ENCODE results near the gene FRMD4A.
"Not testable (repeated sequence)": the region's sequence is repeated elsewhere in the genome, so short reads cannot be mapped to it uniquely, and the experiment has no call there.

The FRMD4A gene

GRCh38 chr10:14208231-14208630 lies 122.5 kb downstream of the FRMD4A start:
- H3K36me3 Mint-ChIP-seq = no peaks in the 10 kb centered on the region
- peaks cover 16% of the 10 kb centered on the region for H3K27me3 Mint-ChIP-seq
- no peaks in the 10 kb centered on the region for H3K9me3 Mint-ChIP-seq
- H3K4me1 Mint-ChIP-seq = no peaks in the 10 kb centered on the region
- ATAC-seq = no peak
- H3K4me3 Mint-ChIP-seq = no peak overlapping the region
- no peak overlapping the region for H3K27ac Mint-ChIP-seq

DNA sequence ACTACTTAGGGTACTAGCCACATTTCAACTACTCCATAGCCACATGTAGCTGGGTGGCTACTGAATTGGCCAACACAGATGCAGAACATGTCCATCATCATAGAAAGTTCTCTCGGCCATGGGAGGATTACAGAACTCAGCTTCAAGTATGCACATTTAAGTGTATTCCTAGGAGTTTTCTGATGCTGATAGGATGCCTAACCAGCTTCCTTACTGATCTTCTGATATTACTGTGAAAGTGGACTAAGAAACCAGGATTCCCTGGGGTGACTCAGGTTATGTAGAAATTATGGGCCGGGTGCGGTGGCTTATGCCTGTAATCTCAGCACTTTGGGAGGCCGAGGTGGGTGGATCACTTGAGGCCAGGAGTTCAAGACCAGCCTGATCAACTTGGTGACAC lies 125.5 kb downstream of the FRMD4A start:
- Mint-ChIP-seq H3K27me3 (peaks cover 32% of the 10 kb centered on the region), H3K27ac (no peak overlapping the region), H3K9me3 (no peaks in the 10 kb centered on the region), H3K36me3 (no peaks in the 10 kb centered on the region), H3K4me1 (no peaks in the 10 kb centered on the region), H3K4me3 (no peak overlapping the region)
- no peak for ATAC-seq

DNA sequence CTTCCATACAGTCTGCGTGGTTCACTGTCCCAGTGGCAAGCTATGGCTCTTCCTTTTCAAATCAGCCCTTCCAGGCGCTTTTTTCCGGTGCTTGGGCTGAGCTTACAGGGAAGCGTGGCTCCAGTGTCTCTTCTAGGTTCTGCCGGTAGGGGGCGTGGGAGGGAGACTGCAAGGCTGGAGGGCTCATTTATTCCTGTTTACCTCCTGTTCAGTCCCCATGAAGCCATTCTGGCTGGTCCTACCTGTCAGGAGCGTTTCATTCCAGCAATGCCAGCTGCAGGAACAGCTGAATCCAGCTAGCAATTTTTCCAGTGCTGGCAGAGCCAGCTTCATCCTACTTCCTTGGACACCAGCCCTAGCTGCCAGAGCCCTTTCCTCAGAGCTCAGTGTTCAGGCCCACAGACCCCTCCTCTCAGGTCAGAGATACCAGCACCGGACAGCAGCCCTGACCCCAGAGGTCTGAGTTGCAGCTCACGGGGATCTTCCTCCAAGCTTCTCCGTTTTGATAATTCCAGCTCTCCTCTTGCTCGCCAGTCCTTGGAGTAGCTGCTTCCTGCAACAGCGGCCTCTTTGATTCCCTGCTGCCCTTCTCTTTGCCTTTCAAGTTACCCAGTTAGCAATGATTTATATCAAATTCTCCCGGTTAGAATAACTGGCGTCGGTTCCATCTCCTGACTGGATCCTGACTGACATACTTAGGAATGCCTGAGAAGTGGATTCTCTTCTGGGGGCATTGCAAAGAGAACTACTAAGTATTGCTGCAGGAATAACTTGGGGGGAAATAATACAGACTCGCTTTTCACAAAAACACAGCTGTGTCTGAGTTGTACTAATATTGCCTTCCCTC lies 129.8 kb downstream of the FRMD4A start:
- Mint-ChIP-seq H3K9me3 (no peaks in the 10 kb centered on the region), H3K27ac (no peak overlapping the region), H3K4me1 (peaks cover 4% of the 10 kb centered on the region), H3K27me3 (peaks cover 32% of the 10 kb centered on the region), H3K36me3 (no peaks in the 10 kb centered on the region), H3K4me3 (no peak overlapping the region)
- ATAC-seq = no peak

- not testable (repeated sequence) for ATAC-seq, H3K27ac Mint-ChIP-seq, H3K4me1 Mint-ChIP-seq, H3K9me3 Mint-ChIP-seq, H3K4me3 Mint-ChIP-seq, H3K36me3 Mint-ChIP-seq
- peaks cover 32% of the 10 kb centered on the region for H3K27me3 Mint-ChIP-seq
These were observed 131.6 kb downstream of the FRMD4A start for GRCh38 chr10:14199098-14199497.

DNA sequence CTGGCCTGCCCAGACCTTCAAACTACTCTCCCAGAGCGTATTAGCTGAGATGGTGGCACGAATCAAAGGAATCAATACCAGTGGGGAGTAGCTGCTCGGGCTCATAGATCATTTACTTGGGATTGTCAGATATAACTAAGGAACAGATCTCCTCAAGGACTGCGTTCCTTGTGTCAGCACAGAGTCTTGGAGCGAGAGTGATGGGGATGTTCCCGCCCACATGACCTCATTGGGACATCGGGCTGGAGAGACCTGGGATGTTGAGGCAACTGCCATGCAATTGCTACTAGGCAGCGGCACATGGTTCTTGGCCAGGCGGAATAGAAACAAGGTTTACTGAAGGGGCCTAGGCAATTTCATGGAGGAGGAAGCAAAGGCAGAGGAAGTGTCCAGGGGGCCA lies 132.6 kb downstream of the FRMD4A start:
- no peaks in the 10 kb centered on the region for H3K36me3 Mint-ChIP-seq

GRCh38 chr10:14196113-14196512 lies 134.6 kb downstream of the FRMD4A start:
- no peak for ATAC-seq
- Mint-ChIP-seq H3K27me3 (peaks cover 36% of the 10 kb centered on the region), H3K36me3 (no peaks in the 10 kb centered on the region), H3K27ac (no peak overlapping the region), H3K4me1 (peaks cover 4% of the 10 kb centered on the region), H3K4me3 (no peak overlapping the region), H3K9me3 (no peaks in the 10 kb centered on the region)

More for the DNA sequence above, 132.6 kb downstream of the FRMD4A start:
- Mint-ChIP-seq H3K27ac (no peak overlapping the region), H3K4me1 (peaks cover 4% of the 10 kb centered on the region), H3K27me3 (peaks cover 32% of the 10 kb centered on the region), H3K9me3 (no peaks in the 10 kb centered on the region), H3K4me3 (no peak overlapping the region)
- ATAC-seq = no peak

- Mint-ChIP-seq H3K27ac (no peak overlapping the region), H3K9me3 (no peaks in the 10 kb centered on the region), H3K4me3 (no peak overlapping the region), H3K36me3 (no peaks in the 10 kb centered on the region), H3K4me1 (peaks cover 4% of the 10 kb centered on the region), H3K27me3 (peaks cover 29% of the 10 kb centered on the region)
- ATAC-seq = no peak
These were observed 135.3 kb downstream of the FRMD4A start for GRCh38 chr10:14195433-14195832.

GRCh38 chr10:14192746-14193145 lies 138.0 kb downstream of the FRMD4A start:
- no peak overlapping the region for H3K4me3 Mint-ChIP-seq
- H3K36me3 Mint-ChIP-seq = no peaks in the 10 kb centered on the region
- peaks cover 4% of the 10 kb centered on the region for H3K4me1 Mint-ChIP-seq
- no peaks in the 10 kb centered on the region for H3K9me3 Mint-ChIP-seq
- H3K27me3 Mint-ChIP-seq = peaks cover 16% of the 10 kb centered on the region
- ATAC-seq = no peak
- no peak overlapping the region for H3K27ac Mint-ChIP-seq

DNA sequence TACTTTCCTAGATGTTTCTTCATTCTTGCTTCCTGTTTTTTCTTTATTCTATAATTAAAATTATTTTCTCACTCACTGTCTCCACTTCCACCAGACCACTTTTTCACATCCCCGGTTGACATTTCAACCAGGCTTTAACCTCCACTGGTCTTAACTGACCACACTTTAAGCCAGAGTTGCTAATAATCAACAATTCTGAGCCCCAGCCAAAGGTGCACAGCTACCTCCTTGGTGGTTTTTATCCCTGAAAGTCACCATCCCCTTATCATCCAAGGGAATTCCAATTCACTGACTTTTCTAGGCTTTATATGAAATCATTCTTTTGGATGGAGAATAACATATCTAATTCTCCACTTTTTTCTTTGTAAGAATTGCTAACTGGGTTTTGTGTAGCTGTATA lies 138.9 kb downstream of the FRMD4A start:
- no peak for ATAC-seq
- peaks cover 11% of the 10 kb centered on the region for H3K27me3 Mint-ChIP-seq
- peaks cover 4% of the 10 kb centered on the region for H3K4me1 Mint-ChIP-seq
- no peaks in the 10 kb centered on the region for H3K36me3 Mint-ChIP-seq
- no peak overlapping the region for H3K27ac Mint-ChIP-seq
- no peak overlapping the region for H3K4me3 Mint-ChIP-seq
- H3K9me3 Mint-ChIP-seq = no peaks in the 10 kb centered on the region

DNA sequence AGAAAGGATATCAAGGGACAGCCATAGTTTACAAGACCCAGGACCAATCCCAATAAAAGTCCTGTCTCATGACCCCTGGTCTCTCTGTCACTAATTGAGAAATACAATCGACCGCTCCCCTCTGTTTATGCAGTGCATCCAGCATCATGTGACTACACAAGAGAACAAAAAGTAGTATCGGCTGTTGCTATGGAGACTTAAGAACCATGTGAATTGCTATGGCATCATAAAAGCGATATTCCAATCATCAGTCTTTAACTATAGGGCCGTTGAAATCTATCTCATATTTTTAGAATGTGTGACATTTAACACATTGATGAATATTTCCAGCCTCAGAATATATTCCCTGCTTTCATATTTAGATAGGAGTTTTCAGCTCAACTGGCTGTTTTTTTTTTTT lies 139.3 kb downstream of the FRMD4A start:
- no peak for ATAC-seq
- no peak overlapping the region for H3K4me3 Mint-ChIP-seq
- peaks cover 11% of the 10 kb centered on the region for H3K27me3 Mint-ChIP-seq
- H3K27ac Mint-ChIP-seq = no peak overlapping the region
- no peaks in the 10 kb centered on the region for H3K36me3 Mint-ChIP-seq
- H3K4me1 Mint-ChIP-seq = peaks cover 6% of the 10 kb centered on the region
- no peaks in the 10 kb centered on the region for H3K9me3 Mint-ChIP-seq

GRCh38 chr10:14190702-14191101 lies 140.0 kb downstream of the FRMD4A start:
- ATAC-seq = no peak
- H3K4me3 Mint-ChIP-seq = no peak overlapping the region
- H3K27me3 Mint-ChIP-seq = peaks cover 11% of the 10 kb centered on the region
- no peaks in the 10 kb centered on the region for H3K36me3 Mint-ChIP-seq
- no peak overlapping the region for H3K27ac Mint-ChIP-seq
- H3K9me3 Mint-ChIP-seq = peaks cover under 1% of the 10 kb centered on the region
- H3K4me1 Mint-ChIP-seq = peaks cover 13% of the 10 kb centered on the region

GRCh38 chr10:14186245-14186644 lies 144.5 kb downstream of the FRMD4A start:
- Mint-ChIP-seq H3K36me3 (no peaks in the 10 kb centered on the region), H3K27ac (peak overlapping the region; percentile 97), H3K27me3 (peaks cover 19% of the 10 kb centered on the region), H3K4me1 (peaks cover 24% of the 10 kb centered on the region), H3K9me3 (peaks cover 2% of the 10 kb centered on the region), H3K4me3 (peak overlapping the region; percentile 6)
- no peak for ATAC-seq

GRCh38 chr10:14185316-14186045 lies 145.2 kb downstream of the FRMD4A start:
- peaks cover 24% of the 10 kb centered on the region for H3K4me1 Mint-ChIP-seq
- H3K36me3 Mint-ChIP-seq = no peaks in the 10 kb centered on the region
- H3K27ac Mint-ChIP-seq = peak overlapping the region; percentile 97
- peak; percentile 95 for ATAC-seq
- peaks cover 2% of the 10 kb centered on the region for H3K9me3 Mint-ChIP-seq
- H3K27me3 Mint-ChIP-seq = peaks cover 27% of the 10 kb centered on the region
- peak overlapping the region; percentile 66 for H3K4me3 Mint-ChIP-seq

- Mint-ChIP-seq H3K27ac (peak overlapping the region; percentile 97), H3K4me3 (peak overlapping the region; percentile 66), H3K4me1 (peaks cover 24% of the 10 kb centered on the region), H3K36me3 (no peaks in the 10 kb centered on the region), H3K27me3 (peaks cover 33% of the 10 kb centered on the region), H3K9me3 (peaks cover 2% of the 10 kb centered on the region)
- ATAC-seq = peak; percentile 71
These were observed 145.8 kb downstream of the FRMD4A start for GRCh38 chr10:14184841-14185315.

DNA sequence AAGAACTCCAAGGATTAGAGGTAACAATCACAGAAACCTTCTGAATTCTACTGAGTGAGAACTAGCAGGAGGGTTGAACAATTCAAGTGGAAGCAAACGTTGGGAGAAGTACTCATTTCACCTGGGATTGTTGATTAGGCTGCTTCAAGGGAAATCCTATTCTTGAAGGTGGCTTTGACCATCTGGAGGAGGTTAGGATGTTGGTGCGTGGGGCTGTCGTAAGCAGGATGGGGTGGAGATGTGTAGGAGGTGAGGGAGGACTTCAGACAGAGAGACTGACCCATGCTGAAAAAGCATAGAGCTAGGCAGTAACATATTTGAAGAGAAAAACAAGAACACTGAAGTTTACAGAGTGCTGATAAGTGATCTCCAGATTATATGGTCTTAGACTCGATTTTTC lies 147.9 kb downstream of the FRMD4A start:
- Mint-ChIP-seq H3K4me3 (no peak overlapping the region), H3K27me3 (peaks cover 40% of the 10 kb centered on the region), H3K4me1 (peaks cover 24% of the 10 kb centered on the region), H3K36me3 (no peaks in the 10 kb centered on the region), H3K9me3 (peaks cover 2% of the 10 kb centered on the region), H3K27ac (no peak overlapping the region)
- ATAC-seq = no peak

DNA sequence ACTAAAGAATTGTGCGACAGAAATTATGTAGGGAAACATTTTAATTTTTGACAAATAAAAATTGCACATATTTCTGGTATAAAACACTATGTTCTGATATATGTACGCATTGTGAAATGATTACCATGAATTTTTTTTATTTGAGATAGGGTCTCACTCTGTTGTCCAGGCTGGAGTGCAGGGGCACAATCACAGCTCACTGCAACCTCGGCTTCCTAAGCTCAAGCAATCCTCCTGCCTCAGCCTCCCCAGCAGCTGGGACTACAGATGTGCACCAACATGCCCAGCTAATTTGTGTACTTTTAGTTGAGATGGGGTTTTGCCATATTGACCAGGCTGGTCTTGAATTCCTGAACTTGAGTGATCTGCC lies 149.2 kb downstream of the FRMD4A start:
- H3K36me3 Mint-ChIP-seq = no peaks in the 10 kb centered on the region
- peaks cover 19% of the 10 kb centered on the region for H3K4me1 Mint-ChIP-seq
- H3K4me3 Mint-ChIP-seq = no peak overlapping the region
- H3K9me3 Mint-ChIP-seq = peaks cover 6% of the 10 kb centered on the region
- ATAC-seq = no peak
- no peak overlapping the region for H3K27ac Mint-ChIP-seq
- H3K27me3 Mint-ChIP-seq = peaks cover 50% of the 10 kb centered on the region
